ENCODE measurements around the gene DARS2. TPM values are rescaled to one million over a fixed set of nuclear protein-coding genes. Genes with fewer than 3 reads are reported as not detected.
"Not testable (repeated sequence)": the region's sequence is repeated elsewhere in the genome, so short reads cannot be mapped to it uniquely, and the experiment has no call there.

The DARS2 gene
- total RNA-seq, 1 donor from 2014 or later = 17.1 TPM

DNA sequence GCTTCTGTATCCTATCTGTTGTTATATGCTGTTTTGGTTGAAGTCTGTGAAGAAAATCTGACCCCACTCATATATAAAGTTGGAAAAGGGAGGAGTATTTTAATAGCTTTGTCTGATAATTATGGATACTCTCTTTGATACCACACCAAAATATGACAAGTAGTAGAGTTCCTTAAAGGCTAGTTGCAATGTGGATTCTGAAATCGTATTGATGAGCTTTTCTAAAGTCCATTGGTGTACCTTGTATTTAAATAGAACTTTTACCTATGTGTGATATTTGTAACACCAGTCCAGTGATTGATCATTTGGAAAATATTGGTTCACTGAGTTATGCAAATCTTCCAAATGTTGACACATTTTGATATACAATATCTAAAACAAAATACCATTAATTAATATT is 35.6 kb downstream of the DARS2 start:
- FAIRE-seq (no peak), DNase-seq (ENCODE audit: low spot score in 2 of 2) (no peak)

GRCh38 chr1:173861731-173862145 is 37.3 kb downstream of the DARS2 start:
- DNase-seq (ENCODE audit: low spot score in 2 of 2) (no peak), FAIRE-seq (no peak)

DNA sequence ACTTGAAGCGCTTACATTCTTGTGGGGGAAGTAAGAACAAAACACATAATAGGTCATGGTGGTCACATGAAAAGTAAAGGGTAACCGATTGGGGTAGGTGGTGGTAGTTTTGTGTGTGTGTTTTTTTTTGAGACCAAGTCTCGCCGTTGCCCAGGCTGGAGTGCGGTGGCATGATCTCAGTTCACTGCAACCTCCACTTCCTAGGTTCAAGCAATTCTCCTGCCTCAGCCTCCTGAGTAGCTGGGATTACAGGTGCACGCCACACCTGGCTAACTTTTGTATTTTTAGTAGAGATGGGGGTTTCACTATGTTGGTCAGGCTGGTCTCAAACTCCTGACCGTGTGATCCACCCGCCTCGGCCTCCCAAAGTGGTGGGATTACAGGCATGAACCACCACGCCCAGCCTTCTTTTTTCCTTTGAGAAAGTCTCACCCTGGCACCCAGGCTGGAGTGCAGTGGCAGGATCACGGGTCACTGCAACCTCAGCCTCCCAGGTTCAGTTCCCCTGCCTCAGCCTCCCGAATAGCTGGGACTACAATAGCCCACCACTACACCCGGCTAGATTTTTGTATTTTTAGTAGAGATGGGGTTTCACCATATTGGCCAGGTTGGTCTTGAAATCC is 37.8 kb downstream of the DARS2 start:
- not testable (repeated sequence) for FAIRE-seq; DNase-seq (ENCODE audit: low spot score in 2 of 2)

DNA sequence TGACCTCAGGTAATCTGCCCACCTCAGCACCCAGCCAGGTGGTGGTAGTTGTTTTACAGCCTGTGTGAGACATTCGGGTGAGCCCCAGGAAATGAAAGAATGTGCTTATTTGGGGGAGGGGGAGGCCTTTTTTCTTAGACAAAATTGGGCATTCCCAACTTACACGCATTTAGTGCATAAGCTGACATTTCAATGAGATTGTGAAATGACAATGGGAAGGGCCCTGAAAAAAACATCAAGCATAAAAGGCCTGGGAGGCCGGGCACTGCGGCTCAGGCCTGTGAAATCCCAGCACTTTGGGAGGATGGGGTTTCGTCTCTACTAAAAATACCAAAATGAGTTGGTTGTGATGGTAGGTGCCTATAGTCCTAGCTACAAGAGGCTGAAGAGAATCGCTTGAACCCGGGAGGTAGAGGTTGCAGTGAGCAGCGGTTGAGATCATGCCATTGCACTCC is 38.3 kb downstream of the DARS2 start:
- no peak for DNase-seq (ENCODE audit: low spot score in 2 of 2)
- no peak for FAIRE-seq

GRCh38 chr1:173863224-173864161 is 39.0 kb downstream of the DARS2 start:
- DNase-seq (ENCODE audit: low spot score in 2 of 2) = no peak
- FAIRE-seq = no peak

DNA sequence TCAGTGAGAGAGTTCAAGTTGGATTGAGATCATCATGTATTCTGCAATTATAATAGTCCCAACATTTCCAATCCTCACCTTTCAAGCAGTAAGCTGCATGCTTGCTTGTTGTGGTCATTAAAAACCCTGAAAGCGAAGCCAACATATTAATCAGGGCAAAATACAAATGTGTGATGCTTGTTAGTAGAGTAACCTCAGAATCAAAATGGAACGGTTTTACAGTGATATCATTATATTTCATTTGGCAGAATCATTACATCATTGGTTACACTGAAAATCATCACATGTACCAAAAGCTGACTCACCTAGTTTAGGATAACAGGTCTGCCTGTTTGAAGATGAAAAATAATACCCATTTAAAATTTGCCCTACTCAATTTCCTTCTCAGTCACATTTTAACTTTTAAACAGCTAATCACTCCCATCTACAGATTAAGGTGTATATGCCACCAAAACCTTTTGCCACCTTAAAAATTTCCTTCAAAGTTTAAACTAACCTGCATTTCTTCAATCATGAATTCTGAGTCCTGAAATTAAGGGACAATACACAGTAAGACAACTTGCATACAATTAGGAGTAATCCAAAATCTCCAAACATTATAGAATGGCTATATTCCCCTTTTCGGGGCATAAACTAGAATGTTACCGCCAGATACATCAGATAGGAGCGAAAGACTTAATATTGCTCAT is 39.9 kb downstream of the DARS2 start:
- no peak for DNase-seq (ENCODE audit: low spot score in 2 of 2)
- FAIRE-seq = no peak

- no peak for FAIRE-seq
- DNase-seq (ENCODE audit: low spot score in 2 of 2) = no peak
These were observed 41.1 kb downstream of the DARS2 start for GRCh38 chr1:173865468-173866164.

GRCh38 chr1:173866413-173867115 is 42.1 kb downstream of the DARS2 start:
- DNase-seq (ENCODE audit: low spot score in 2 of 2) (no peak), FAIRE-seq (no peak)

DNA sequence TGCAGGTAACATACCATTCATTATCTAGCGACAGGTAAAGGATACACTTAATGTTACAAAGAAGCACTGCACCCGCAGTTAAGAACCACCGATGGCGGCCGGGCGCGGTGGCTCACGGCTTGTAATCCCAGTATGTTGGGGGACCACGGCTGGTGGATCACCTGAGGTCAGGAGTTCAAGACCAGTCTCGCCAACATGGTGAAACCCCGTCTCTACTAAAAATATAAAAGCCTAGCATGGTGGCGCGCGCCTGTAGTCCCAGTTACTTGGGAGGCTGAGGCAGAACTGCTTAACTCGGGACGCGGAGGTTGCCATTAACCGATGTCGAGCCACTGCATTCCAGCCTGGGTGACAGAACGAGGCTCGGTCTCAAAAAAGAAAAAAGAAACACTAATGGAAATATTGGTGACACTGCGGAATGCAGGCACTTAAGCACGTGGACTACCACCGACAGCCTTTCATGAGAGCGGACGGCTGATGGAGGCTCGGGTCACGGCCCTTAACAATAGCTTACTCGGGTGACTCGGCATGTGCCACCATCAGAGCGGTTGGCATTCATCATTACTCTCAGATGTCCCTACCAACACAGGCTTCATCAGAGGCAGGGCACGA is 42.8 kb downstream of the DARS2 start:
- no peak for FAIRE-seq
- no peak for DNase-seq (ENCODE audit: low spot score in 2 of 2)

DNA sequence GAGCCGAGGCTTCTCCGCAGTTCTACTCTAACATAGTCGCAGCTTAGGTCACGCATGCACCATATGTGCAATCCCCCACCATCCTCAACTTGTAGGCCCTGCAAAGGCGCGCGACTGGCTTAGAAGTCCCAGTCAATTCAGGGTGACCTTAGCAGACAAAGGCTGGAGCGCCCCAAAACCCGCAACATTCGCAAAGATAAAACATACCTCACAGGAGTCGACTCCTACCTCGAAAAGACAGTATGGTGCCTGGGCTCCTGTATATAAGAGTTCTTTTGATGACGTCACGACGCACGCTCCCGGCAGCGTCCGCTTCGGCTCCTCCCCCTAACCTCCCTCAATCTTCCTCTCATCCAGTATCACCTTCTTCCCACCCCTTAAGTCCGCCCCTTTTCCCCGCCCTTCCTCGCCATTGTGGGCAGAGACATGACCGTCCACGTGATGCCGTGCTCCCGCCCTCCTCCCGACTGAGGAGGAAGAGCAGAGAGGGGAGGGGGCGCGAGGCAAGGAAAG is 43.3 kb downstream of the DARS2 start, which contains the start of gene GAS5:
Gene GAS5 (minus strand): TSS at position 237 of the 513 bp plus-strand sequence.
- DNase-seq (ENCODE audit: low spot score in 2 of 2) = peak; percentile 85 to 89
- no peak for FAIRE-seq

DNA sequence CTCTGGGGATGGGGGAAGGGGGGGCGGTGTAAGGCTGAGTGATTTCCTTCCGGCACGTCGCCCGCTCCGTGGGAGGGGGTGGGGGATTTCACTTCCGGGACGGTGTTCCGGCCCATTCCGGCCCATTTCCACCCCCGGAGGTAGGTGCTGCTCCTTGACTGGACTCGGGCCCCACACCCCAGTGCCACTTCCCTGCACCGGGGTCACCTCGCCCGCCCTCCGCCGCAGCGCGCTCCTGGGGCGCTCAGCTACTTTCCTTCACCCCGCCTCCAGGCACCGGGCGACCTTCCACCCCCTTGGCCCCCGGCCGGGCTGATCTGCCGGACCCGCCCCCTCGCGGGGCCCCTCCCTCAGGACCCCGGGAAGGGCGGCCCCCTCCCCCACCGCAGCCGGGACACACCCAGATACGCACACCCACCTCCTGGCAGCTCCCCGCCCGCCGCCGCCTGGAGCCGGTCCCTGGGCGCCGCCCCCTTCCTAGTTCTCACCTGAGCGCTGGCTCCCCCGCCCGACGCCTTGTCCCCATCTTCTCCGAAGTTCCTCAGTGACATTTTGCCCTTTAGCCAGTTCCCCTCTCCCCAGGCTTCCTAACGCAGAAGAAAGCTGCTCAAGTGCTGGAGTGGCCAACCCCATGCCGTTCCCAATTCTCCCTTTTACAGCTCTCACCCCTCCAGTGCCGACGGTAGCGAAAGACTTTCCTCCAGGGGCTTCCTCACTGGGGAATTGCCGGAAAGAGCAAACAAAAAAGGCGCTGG is 44.0 kb downstream of the DARS2 start, which contains the start of gene ZBTB37:
Gene ZBTB37 (plus strand): TSS at position 115 of the 755 bp plus-strand sequence. CDS start 1,846 bp downstream, outside the sequence.
- no peak for FAIRE-seq
- DNase-seq (ENCODE audit: low spot score in 2 of 2) = no peak

- DNase-seq (ENCODE audit: low spot score in 2 of 2) (no peak), FAIRE-seq (no peak)
These were observed 44.5 kb downstream of the DARS2 start for GRCh38 chr1:173869021-173869359.

GRCh38 chr1:173870252-173871075 is 46.0 kb downstream of the DARS2 start:
- DNase-seq (ENCODE audit: low spot score in 2 of 2) (no peak), FAIRE-seq (no peak)

DNA sequence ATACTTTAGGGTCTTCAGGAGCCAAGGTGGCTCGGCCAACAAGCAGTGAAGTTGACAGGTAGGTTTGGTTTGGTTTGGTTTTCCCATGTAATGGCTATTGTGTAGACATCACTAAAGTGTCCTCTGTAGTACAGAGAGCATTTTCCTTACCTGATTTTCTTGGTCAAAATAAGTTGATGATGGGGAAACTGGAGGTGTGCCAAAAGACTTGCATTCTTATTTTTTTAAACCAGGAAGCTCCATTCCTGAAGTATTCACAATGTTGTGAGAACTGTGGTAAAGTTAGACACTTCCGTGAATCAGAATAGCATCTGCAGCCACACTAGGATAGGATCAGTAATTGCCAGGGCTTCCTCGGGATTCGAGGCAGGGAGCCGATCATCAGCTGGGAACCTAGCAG is 46.6 kb downstream of the DARS2 start:
- FAIRE-seq = no peak
- no peak for DNase-seq (ENCODE audit: low spot score in 2 of 2)

- DNase-seq (ENCODE audit: low spot score in 2 of 2) (no peak), FAIRE-seq (no peak)
These were observed 47.0 kb downstream of the DARS2 start for GRCh38 chr1:173871500-173871899.

DNA sequence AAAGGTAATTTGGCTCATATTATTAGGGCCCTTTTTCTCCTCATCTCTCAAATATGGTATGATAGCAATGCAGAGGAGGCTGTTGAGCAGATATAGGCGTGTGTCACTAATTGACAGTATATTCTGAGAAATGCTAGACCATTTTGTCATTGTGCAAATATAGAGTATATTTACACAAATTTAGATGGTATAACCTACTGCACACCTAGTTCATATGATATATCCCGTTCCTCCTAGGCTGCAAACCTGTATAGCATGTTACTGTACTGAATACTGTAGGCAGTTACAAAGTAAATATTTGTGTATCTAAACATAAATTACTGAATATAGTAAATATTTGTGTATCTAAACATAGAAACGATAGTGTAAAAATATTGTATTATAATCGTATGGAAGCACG is 52.3 kb downstream of the DARS2 start:
- no peak for FAIRE-seq

DNA sequence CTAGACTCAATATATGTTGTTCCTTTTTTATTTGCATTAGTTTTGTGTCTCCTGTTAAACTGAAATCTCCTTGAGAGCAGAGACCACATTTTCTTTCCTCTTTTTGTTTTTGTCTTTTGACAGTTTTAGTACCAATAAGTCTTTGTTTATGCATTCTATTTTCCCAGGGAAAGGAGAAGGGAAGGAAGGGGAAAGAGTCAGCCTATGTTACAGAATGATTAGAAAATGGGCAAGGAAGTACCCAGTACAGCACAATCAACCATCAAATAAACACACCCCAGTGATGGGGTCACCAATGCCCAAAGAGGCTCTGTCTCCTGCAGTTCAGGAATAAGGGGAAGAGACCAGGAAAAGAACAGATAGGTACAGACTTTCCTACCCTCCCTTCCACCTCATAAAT is 53.8 kb downstream of the DARS2 start:
- no peak for DNase-seq (ENCODE audit: low spot score in 2 of 2)
- no peak for FAIRE-seq

More for the DNA sequence above, 52.3 kb downstream of the DARS2 start:
- no peak for DNase-seq (ENCODE audit: low spot score in 2 of 2)
